Gastroesophageal sphincter (tissue), 3 donors: ENCODE data around the gene ZNF444.

ENCODE experiments used
- EP300 ChIP-seq: sonication (generic); formaldehyde crosslinking; IDR thresholded peaks from one replicate; pipeline ENCODE4 v1.6.1; 2017; ENCODE audit warnings: antibody characterized with exemption, mild to moderate bottlenecking
- POLR2A ChIP-seq, 2 donors: fragments of 450-650 bp; IDR thresholded peaks; one replicate each; pipeline ENCODE4 v1.6.1; 2017; ENCODE audit warnings: antibody characterized with exemption in 2 of 2, mild to moderate bottlenecking in 2 of 2, moderate library complexity in 1 of 2
- TF ChIP-seq, protein P1 (sequence below), 4 experiments: fragments of 200-600 bp in 2 of 4; fragments of 450-650 bp in 2 of 4; sonication (generic) in 1 of 4; IDR thresholded peaks; one replicate each; pipeline ENCODE4 v1.5.1; 2017 to 2019; ENCODE audit warnings: antibody characterized with exemption in 4 of 4, mild to moderate bottlenecking in 2 of 4, moderate library complexity in 2 of 4

DNA sequence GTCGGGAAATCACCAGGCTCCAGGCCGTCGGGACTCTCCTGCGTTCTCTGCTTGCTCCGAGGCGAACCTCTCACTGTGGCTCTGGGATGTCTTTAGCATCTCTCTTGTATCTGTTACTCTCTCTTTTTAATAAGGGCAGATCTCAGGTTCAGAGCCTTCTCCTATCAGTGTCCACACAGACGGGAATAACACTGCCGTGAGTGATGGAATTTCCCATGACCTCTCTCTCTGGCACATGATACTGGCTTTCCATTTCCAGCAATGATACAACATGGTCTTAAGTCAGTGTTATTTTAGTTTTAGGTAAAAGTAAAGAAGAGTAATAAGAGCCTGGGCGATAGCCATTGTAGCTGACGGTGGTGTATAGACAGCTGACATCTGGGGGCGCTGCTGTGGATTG is 9.3 kb downstream of the ZNF444 start:
- TF ChIP-seq, protein P1, sequence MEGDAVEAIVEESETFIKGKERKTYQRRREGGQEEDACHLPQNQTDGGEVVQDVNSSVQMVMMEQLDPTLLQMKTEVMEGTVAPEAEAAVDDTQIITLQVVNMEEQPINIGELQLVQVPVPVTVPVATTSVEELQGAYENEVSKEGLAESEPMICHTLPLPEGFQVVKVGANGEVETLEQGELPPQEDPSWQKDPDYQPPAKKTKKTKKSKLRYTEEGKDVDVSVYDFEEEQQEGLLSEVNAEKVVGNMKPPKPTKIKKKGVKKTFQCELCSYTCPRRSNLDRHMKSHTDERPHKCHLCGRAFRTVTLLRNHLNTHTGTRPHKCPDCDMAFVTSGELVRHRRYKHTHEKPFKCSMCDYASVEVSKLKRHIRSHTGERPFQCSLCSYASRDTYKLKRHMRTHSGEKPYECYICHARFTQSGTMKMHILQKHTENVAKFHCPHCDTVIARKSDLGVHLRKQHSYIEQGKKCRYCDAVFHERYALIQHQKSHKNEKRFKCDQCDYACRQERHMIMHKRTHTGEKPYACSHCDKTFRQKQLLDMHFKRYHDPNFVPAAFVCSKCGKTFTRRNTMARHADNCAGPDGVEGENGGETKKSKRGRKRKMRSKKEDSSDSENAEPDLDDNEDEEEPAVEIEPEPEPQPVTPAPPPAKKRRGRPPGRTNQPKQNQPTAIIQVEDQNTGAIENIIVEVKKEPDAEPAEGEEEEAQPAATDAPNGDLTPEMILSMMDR (IDR thresholded peaks at IDR 0.05) = no peak
- TF ChIP-seq POLR2A (IDR thresholded peaks at IDR 0.05) (no peak), EP300 (no peak)
